GM18909 (cell line): ENCODE data around the gene CDC40.

ENCODE experiments used
- ATAC-seq: cut with Tn5 transposase; IDR thresholded peaks from one replicate; pipeline ENCODE4 v1.9.1; 2021; ENCODE audit warnings: mild to moderate bottlenecking; ENCODE audit not compliant: unreplicated experiment, poor library complexity

CDC40 gene

GRCh38 chr6:110180228-110181008 lies at the start of gene CDC40:
Gene CDC40 (plus strand): TSS chr6:110180427. CDS start chr6:110180445, 18 bp downstream.
- peak; percentile 56 for ATAC-seq

GRCh38 chr6:110137924-110138887 lies 42.0 kb upstream of the CDC40 start:
- no peak for ATAC-seq

DNA sequence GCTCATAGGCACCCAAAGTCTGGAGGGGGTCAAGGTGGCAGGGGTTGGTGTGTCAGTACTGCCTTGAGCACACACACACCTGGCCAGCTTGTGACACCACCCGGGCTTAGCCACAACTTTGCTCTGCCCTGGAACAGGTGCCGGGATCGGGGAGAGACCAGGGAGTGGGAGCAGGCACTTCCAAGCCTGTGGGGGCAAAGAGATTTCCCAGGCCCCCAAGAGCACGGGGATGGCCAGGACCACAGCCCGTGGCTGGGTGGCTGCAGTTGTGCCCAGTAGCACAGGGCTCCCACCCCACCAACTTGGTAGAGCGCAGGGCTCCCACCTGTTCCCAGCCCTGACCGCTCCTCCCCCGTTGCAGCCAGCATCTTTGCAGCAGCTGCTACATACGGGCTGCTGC lies 41.2 kb upstream of the CDC40 start:
- ATAC-seq: no peak

DNA sequence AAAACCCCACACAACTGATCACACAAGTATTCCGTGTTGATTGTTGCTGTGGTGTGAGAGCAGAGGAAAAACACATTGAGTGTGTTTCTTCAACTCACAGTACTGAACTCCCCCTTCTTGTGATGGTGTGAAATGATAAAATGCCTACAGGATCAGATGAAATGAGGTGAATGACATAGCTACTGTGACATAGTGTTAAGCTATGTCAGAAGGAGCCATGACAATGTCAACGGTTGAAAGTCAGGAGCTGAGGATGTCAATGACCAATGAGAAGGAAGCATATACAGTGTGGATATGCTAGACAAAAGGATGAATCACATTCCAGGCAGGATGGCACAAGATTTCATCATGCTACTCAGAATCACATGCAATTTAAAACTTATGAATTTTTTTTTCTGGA lies 39.6 kb upstream of the CDC40 start:
- no peak for ATAC-seq

DNA sequence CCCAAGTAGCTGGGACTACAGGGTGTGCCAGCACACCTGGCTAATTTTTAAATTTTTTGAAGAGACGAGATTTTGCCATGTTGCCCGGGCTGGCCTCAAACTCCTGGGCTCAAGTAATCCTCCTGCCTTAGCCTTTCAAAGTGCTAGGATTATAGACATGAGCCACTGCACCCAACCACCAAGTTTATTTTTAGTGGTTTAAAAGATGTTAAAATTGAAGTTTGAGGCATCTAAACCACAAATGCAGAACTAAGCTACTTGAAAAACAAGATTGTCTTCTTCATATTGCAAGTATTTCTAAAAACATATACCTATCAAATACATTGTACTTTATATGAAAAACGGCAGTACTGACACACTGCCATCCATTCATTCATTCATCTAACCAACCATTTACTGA lies 32.4 kb upstream of the CDC40 start:
- ATAC-seq: no peak

DNA sequence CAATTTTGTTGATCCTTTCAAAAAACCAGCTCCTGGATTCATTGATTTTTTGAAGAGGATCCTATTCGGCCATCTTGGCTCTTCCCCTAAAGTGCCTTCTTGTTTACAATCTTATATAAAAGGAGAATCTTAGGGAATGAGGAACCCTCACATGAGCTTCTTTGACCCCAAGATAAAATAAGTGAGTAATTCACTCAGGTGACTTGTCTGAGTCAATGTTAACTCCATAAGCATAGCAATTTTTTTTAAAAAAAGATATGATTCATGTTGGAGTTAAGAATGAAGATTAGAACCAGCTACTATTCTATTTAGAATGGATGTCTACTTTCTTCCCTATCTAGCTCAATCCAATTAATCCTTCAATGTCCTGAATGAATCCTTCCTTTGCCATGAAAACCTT lies 21.7 kb upstream of the CDC40 start:
- no peak for ATAC-seq

DNA sequence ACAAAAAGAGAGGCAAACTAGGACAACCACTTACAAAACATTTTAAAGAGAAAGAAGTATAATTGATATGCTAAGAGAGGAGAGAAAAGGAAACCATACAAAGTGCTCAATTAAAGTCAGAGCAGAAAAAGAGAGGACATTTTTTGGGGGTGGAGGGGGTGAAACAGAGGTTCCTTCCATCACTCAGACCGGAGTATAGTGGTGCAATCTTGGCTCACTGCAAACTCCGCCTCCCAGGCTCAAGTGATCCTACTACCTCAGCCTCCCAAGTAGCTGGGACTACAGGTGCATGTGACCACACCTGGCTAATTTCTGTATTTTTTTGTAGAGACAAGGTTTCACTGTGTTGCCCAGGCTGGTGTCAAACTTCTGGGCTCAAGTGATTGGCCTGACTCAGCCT lies 10.1 kb upstream of the CDC40 start:
- no peak for ATAC-seq

- ATAC-seq: no peak
These were observed 6.6 kb upstream of the CDC40 start for GRCh38 chr6:110173506-110174132.

GRCh38 chr6:110178626-110179405 lies 1.4 kb upstream of the CDC40 start:
- no peak for ATAC-seq

DNA sequence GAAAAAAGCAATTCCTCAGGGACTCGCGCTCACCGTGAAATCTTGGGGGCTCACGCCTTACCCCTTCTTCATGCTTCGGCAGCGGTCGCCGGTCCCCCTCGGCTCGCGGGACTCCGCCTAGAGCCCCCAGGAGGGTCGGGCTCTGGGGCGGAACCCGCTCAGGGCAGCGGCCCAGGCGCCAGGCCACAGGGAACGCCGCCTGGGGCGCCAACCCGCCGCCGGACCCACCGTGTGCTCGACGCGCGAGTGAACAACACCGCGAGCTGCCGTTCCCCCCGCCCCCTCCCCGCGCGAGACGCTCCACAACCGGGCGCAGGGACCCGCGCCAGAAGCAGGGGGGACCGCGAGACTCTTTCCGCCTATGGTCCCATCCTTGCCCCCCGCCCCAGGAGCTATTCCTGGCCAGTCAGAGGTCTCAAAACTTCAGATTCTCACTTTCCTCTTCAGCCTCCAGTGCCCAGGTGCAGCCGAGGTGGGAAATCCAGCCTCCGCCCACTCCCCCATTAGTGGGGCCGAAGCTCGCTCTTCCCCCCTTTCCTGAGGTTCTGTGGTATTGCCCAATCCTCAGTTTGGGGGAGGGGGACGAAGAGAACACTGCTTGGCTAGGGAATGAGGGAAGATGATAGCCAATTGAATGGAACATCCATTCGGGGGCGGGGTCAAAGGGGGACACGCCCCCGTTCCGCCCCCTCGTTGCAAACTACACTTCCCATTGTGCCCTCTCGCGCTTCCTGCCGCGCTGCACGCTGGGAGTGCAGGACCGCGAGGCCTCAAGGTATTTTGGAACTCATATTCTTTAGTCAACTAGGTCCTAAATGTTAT lies 610 bp upstream of the CDC40 start, which contains the start of gene WASF1:
Gene WASF1 (minus strand): TSS at position 265 of the 822 bp plus-strand sequence. CDS start 52,069 bp downstream, outside the sequence.
- peak; percentile 94 for ATAC-seq

DNA sequence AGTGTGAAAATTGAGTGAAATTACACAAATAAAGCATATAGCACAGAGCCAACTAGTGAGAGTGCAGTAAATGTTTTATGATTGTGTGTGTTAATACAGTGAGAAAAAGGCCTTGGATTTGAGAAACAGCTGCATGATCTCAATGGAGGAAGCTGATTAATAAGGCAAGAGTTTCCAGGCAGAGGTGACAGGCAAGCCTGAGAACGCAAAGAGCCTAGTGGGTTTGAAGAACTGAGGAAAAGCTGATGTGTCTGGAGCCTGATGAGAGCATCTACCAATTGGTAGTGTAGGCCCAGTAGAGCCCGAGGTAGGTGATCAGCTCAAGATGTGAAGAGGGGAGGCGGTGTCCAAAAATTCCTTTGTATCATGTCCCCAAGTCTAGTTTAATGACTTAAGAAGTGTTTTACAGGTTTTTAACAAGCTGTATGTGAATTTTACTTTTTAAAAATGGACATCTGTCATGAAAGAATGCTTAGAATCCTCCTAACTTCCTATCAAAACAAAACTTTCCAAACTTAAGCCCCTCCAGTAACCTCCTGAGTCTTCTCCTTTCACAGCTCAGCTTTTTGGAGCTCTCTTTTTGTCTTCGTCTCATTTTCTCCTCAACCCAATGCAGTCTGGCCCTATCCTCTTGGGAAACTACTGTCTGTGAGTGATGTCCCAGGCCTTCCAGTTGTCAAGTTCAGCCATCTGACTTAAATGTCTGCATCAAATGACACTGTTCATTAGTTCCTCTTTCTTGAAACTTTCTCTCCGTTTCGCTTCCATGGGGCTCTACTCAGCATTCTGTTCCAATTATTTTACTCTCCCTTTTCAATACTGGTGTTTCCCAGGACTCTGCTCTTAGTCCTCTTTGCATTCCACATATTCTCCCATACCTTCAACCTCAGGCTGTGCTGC lies 1.2 kb downstream of the CDC40 start:
- ATAC-seq: no peak

- ATAC-seq: no peak
These were observed 3.2 kb downstream of the CDC40 start for GRCh38 chr6:110183292-110183885.

DNA sequence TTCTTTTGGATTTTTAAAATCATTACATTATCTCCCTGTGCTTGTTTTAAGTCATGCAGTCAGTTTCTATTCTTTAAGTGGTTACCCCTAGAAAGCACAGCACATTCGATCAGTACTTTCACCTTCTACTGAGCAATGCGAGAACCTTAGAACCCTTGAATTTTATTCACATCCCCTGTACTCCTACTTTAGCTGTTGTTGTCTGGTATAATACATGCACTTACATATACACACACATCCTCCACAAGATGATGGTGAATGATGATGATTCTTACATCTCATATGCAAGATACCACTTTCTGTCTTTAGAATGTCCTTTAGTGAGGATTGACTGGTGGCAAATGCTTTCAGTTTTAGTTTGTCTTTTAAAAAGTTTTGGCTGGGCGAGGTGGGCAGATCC lies 5.7 kb downstream of the CDC40 start:
- ATAC-seq: peak; percentile 59

GRCh38 chr6:110188791-110189190 lies 8.6 kb downstream of the CDC40 start:
- no peak for ATAC-seq

- no peak for ATAC-seq
These were observed 10.5 kb downstream of the CDC40 start for GRCh38 chr6:110190726-110191125.

DNA sequence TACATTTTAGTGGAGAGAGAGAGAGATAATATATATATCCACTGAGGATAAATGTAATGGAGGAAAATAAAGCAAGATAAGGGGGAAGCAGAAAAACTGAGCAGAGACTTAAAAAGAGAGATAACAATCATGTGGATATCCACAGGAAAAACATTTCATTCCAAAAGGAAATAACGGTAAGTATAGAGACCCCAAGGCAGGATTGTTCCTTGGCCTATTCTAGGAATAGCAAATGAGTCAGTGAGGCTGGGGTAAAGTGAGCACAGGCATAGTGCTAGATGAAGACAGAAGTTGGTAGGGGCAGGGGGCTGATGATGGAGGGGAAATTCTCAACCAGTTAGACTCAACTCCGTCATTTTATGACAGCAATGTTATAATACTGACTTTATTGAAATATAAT lies 11.2 kb downstream of the CDC40 start:
- no peak for ATAC-seq

DNA sequence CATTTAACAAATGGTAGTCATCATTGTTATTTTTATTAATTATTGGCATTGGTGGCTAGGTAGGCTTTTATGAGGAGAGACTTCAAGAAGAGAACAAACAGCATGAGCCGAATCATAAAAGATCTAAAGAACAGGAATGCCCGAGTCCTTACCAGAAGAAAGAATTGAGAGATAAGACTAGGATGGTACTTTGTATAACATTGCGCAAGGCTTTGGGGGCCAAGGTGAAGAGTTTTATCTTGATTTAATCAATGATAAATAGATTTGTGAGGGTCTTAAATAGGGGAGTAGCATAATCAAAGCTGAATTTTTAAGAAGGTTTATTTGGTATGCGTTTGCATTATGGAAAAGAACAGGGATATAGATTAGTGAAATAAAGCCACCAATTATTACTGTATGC lies 15.4 kb downstream of the CDC40 start:
- no peak for ATAC-seq

DNA sequence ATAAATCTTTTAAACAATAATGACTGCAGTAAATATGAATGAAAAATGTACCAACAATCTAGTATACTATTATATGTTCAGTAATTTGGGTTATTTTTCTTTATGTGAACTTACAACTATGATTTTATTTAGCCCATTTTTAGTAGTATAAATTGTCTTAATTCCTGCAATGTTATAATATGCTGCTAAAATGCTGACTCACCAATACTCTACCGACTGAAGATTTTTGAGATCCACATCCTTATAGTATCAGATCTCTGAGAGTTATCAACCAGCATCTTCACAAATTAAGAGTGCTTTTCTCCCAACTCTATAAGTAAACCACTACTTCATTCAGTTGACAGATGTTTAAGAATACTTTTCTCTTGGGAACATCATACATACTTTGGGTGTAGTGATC lies 16.6 kb downstream of the CDC40 start:
- no peak for ATAC-seq
